ENCODE results near the gene SCN9A.

The SCN9A gene

GRCh38 chr2:166278856-166279255 is 96.9 kb downstream of the SCN9A start:
- H3K36me3 Mint-ChIP-seq (ENCODE audit: low read depth): no peaks in the 10 kb centered on the region
- no peaks in the 10 kb centered on the region for H3K4me1 Mint-ChIP-seq (ENCODE audit: low read depth)
- H3K9me3 Mint-ChIP-seq: peaks cover 3% of the 10 kb centered on the region
- no peak overlapping the region for H3K27ac Mint-ChIP-seq
- no peaks in the 10 kb centered on the region for H3K27me3 Mint-ChIP-seq
- H3K4me3 Mint-ChIP-seq: no peak overlapping the region

- Mint-ChIP-seq H3K4me3 (no peak overlapping the region), H3K4me1 (ENCODE audit: low read depth) (no peaks in the 10 kb centered on the region), H3K36me3 (ENCODE audit: low read depth) (no peaks in the 10 kb centered on the region), H3K27me3 (no peaks in the 10 kb centered on the region), H3K27ac (no peak overlapping the region), H3K9me3 (no peaks in the 10 kb centered on the region)
These were observed 105.4 kb downstream of the SCN9A start for GRCh38 chr2:166270376-166270775.

GRCh38 chr2:166269322-166269721 is 106.4 kb downstream of the SCN9A start:
- H3K27me3 Mint-ChIP-seq: no peaks in the 10 kb centered on the region
- H3K36me3 Mint-ChIP-seq (ENCODE audit: low read depth): no peaks in the 10 kb centered on the region
- H3K4me3 Mint-ChIP-seq: no peak overlapping the region
- no peaks in the 10 kb centered on the region for H3K4me1 Mint-ChIP-seq (ENCODE audit: low read depth)
- peaks cover 3% of the 10 kb centered on the region for H3K9me3 Mint-ChIP-seq
- H3K27ac Mint-ChIP-seq: no peak overlapping the region

- Mint-ChIP-seq H3K9me3 (no peaks in the 10 kb centered on the region), H3K27ac (no peak overlapping the region), H3K36me3 (ENCODE audit: low read depth) (no peaks in the 10 kb centered on the region), H3K4me3 (no peak overlapping the region), H3K4me1 (ENCODE audit: low read depth) (no peaks in the 10 kb centered on the region), H3K27me3 (no peaks in the 10 kb centered on the region)
These were observed 117.9 kb downstream of the SCN9A start for GRCh38 chr2:166257859-166258258.

- H3K27me3 Mint-ChIP-seq: no peaks in the 10 kb centered on the region
- H3K4me1 Mint-ChIP-seq (ENCODE audit: low read depth): no peaks in the 10 kb centered on the region
These were observed 118.8 kb downstream of the SCN9A start for GRCh38 chr2:166256896-166257295.

GRCh38 chr2:166249318-166249717 is 126.4 kb downstream of the SCN9A start:
- Mint-ChIP-seq H3K9me3 (peaks cover 3% of the 10 kb centered on the region), H3K36me3 (ENCODE audit: low read depth) (no peaks in the 10 kb centered on the region), H3K4me3 (no peak overlapping the region), H3K4me1 (ENCODE audit: low read depth) (no peaks in the 10 kb centered on the region), H3K27me3 (no peaks in the 10 kb centered on the region), H3K27ac (no peak overlapping the region)

More at GRCh38 chr2:166256896-166257295, 118.8 kb downstream of the SCN9A start:
- Mint-ChIP-seq H3K9me3 (no peaks in the 10 kb centered on the region), H3K4me3 (no peak overlapping the region), H3K36me3 (ENCODE audit: low read depth) (no peaks in the 10 kb centered on the region), H3K27ac (no peak overlapping the region)

GRCh38 chr2:166246901-166247300 is 128.8 kb downstream of the SCN9A start:
- H3K27me3 Mint-ChIP-seq: no peaks in the 10 kb centered on the region
- peaks cover 3% of the 10 kb centered on the region for H3K9me3 Mint-ChIP-seq
- no peaks in the 10 kb centered on the region for H3K4me1 Mint-ChIP-seq (ENCODE audit: low read depth)
- no peak overlapping the region for H3K4me3 Mint-ChIP-seq
- no peaks in the 10 kb centered on the region for H3K36me3 Mint-ChIP-seq (ENCODE audit: low read depth)
- H3K27ac Mint-ChIP-seq: no peak overlapping the region

GRCh38 chr2:166242309-166242708 is 133.4 kb downstream of the SCN9A start:
- no peaks in the 10 kb centered on the region for H3K36me3 Mint-ChIP-seq (ENCODE audit: low read depth)
- H3K9me3 Mint-ChIP-seq: no peaks in the 10 kb centered on the region
- no peak overlapping the region for H3K4me3 Mint-ChIP-seq
- no peaks in the 10 kb centered on the region for H3K4me1 Mint-ChIP-seq (ENCODE audit: low read depth)
- no peaks in the 10 kb centered on the region for H3K27me3 Mint-ChIP-seq
- H3K27ac Mint-ChIP-seq: no peak overlapping the region

GRCh38 chr2:166240387-166241313 is 135.1 kb downstream of the SCN9A start:
- no peaks in the 10 kb centered on the region for H3K9me3 Mint-ChIP-seq
- H3K4me1 Mint-ChIP-seq (ENCODE audit: low read depth): no peaks in the 10 kb centered on the region

GRCh38 chr2:166239548-166239947 is 136.2 kb downstream of the SCN9A start:
- Mint-ChIP-seq H3K27me3 (no peaks in the 10 kb centered on the region), H3K4me1 (ENCODE audit: low read depth) (no peaks in the 10 kb centered on the region), H3K27ac (no peak overlapping the region), H3K9me3 (no peaks in the 10 kb centered on the region), H3K4me3 (no peak overlapping the region), H3K36me3 (ENCODE audit: low read depth) (no peaks in the 10 kb centered on the region)

More at GRCh38 chr2:166240387-166241313, 135.1 kb downstream of the SCN9A start:
- Mint-ChIP-seq H3K27me3 (no peaks in the 10 kb centered on the region), H3K4me3 (no peak overlapping the region), H3K27ac (no peak overlapping the region), H3K36me3 (ENCODE audit: low read depth) (no peaks in the 10 kb centered on the region)

- no peaks in the 10 kb centered on the region for H3K36me3 Mint-ChIP-seq (ENCODE audit: low read depth)
- H3K27ac Mint-ChIP-seq: no peak overlapping the region
- no peaks in the 10 kb centered on the region for H3K4me1 Mint-ChIP-seq (ENCODE audit: low read depth)
- H3K4me3 Mint-ChIP-seq: no peak overlapping the region
- H3K9me3 Mint-ChIP-seq: no peaks in the 10 kb centered on the region
- H3K27me3 Mint-ChIP-seq: no peaks in the 10 kb centered on the region
These were observed 137.6 kb downstream of the SCN9A start for GRCh38 chr2:166238176-166238575.

- Mint-ChIP-seq H3K4me1 (ENCODE audit: low read depth) (no peaks in the 10 kb centered on the region), H3K9me3 (no peaks in the 10 kb centered on the region), H3K36me3 (ENCODE audit: low read depth) (no peaks in the 10 kb centered on the region), H3K27me3 (no peaks in the 10 kb centered on the region), H3K27ac (no peak overlapping the region), H3K4me3 (no peak overlapping the region)
These were observed 141.5 kb downstream of the SCN9A start for GRCh38 chr2:166234112-166234846.

GRCh38 chr2:166233244-166233643 is 142.5 kb downstream of the SCN9A start:
- no peak overlapping the region for H3K4me3 Mint-ChIP-seq
- no peaks in the 10 kb centered on the region for H3K36me3 Mint-ChIP-seq (ENCODE audit: low read depth)
- H3K27ac Mint-ChIP-seq: no peak overlapping the region
- H3K9me3 Mint-ChIP-seq: no peaks in the 10 kb centered on the region
- no peaks in the 10 kb centered on the region for H3K4me1 Mint-ChIP-seq (ENCODE audit: low read depth)
- H3K27me3 Mint-ChIP-seq: no peaks in the 10 kb centered on the region

- Mint-ChIP-seq H3K27me3 (no peaks in the 10 kb centered on the region), H3K36me3 (ENCODE audit: low read depth) (no peaks in the 10 kb centered on the region), H3K4me3 (no peak overlapping the region), H3K4me1 (ENCODE audit: low read depth) (no peaks in the 10 kb centered on the region), H3K27ac (no peak overlapping the region), H3K9me3 (no peaks in the 10 kb centered on the region)
These were observed 145.0 kb downstream of the SCN9A start for GRCh38 chr2:166230724-166231070.

GRCh38 chr2:166230024-166230723 is 145.6 kb downstream of the SCN9A start:
- no peak overlapping the region for H3K27ac Mint-ChIP-seq
- H3K36me3 Mint-ChIP-seq (ENCODE audit: low read depth): no peaks in the 10 kb centered on the region
- H3K27me3 Mint-ChIP-seq: no peaks in the 10 kb centered on the region
- H3K4me1 Mint-ChIP-seq (ENCODE audit: low read depth): no peaks in the 10 kb centered on the region
- no peak overlapping the region for H3K4me3 Mint-ChIP-seq
- no peaks in the 10 kb centered on the region for H3K9me3 Mint-ChIP-seq
